A549 treated with ZK216348 at 1 μM for 4 hours (cell line): ENCODE results near the gene FTSJ3. TPM values are rescaled to one million over a fixed set of nuclear protein-coding genes. Genes with fewer than 3 reads are reported as not detected.

ENCODE experiments used
- total RNA-seq: library from RNA; stranded (reverse); fragments of 200-300 nt; extraction: Qiagen RNA extraction; gene quantifications from 5 replicates; pipeline ENCODE4 v1.2.3, GENCODE V29; 2022; ENCODE audit warnings: low read depth

The FTSJ3 gene, protein sequence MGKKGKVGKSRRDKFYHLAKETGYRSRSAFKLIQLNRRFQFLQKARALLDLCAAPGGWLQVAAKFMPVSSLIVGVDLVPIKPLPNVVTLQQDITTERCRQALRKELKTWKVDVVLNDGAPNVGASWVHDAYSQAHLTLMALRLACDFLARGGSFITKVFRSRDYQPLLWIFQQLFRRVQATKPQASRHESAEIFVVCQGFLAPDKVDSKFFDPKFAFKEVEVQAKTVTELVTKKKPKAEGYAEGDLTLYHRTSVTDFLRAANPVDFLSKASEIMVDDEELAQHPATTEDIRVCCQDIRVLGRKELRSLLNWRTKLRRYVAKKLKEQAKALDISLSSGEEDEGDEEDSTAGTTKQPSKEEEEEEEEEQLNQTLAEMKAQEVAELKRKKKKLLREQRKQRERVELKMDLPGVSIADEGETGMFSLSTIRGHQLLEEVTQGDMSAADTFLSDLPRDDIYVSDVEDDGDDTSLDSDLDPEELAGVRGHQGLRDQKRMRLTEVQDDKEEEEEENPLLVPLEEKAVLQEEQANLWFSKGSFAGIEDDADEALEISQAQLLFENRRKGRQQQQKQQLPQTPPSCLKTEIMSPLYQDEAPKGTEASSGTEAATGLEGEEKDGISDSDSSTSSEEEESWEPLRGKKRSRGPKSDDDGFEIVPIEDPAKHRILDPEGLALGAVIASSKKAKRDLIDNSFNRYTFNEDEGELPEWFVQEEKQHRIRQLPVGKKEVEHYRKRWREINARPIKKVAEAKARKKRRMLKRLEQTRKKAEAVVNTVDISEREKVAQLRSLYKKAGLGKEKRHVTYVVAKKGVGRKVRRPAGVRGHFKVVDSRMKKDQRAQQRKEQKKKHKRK
- total RNA-seq = 55.3 to 68.1 TPM (median 57.2 TPM) in 5 replicates

DNA sequence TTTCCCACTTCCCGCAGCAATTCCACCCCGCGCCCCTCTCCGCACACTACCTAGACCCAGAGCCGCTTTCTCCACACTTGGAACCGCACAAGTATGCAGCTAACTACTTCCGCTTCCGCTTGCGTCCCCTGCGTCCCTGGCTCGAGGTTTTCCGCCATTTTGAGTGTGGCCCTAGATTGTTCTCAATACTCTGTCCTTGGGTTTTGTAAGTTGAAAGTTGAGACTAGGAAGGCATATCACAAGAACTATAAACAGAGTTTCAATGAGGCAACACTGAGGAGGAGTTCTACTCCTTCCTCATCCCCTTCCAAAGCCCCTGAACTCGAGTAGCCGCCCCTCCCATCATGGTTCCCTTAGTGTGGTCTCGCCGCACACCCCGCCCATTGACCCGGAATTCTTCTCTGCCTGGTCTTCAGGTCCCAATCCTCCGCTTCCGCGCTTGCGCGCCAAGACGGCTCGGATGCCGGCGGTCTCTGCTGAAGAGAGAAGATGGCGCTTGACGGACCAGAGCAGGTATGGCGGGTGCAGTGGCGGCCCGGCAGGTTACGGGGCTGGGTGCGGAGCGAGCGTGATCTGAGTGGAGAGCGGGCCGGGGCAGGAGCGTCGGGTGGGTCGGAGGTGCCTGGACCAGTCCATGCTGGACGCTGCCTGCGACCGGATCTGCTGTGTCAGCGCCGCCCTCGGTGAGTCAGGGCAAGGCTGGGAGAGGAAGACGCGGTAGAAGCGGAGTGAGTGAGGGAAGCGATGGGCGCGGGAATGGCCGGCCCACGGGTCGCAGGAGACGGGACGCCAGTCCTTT, at the start of gene FTSJ3, which contains the start of gene PSMC5:
Gene FTSJ3, minus strand, starts transcription at position 662 of the 799 bp plus-strand sequence. CDS start 761 bp downstream, outside the sequence.
Gene PSMC5, plus strand, starts transcription at position 430 of the 799 bp plus-strand sequence. Its CDS starts 60 bp downstream, at position 490.

DNA sequence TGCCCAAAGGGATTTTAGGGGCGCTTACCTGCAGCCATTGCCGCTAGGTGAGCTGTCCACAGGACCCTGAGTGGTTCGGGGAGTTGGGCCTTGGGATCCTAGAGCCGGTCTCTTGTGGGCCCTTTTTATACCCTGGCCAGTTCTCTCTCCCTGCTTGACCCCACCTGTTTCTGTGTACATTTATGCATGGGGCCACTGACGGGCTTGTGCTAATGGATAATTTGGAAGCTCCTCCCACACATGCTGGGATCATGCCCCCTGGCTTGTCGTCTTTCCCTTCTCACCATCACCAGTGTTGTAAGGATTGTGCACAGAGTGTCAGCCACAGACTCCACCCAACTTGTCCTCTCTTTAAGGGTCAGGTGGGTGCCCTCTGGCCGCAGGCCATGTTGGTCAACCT, 46.1 kb upstream of the FTSJ3 start, which contains the start of gene CSH2:
Gene CSH2, minus strand, starts transcription at position 101 of the 400 bp plus-strand sequence. Its CDS starts 63 bp downstream, at position 38.

DNA sequence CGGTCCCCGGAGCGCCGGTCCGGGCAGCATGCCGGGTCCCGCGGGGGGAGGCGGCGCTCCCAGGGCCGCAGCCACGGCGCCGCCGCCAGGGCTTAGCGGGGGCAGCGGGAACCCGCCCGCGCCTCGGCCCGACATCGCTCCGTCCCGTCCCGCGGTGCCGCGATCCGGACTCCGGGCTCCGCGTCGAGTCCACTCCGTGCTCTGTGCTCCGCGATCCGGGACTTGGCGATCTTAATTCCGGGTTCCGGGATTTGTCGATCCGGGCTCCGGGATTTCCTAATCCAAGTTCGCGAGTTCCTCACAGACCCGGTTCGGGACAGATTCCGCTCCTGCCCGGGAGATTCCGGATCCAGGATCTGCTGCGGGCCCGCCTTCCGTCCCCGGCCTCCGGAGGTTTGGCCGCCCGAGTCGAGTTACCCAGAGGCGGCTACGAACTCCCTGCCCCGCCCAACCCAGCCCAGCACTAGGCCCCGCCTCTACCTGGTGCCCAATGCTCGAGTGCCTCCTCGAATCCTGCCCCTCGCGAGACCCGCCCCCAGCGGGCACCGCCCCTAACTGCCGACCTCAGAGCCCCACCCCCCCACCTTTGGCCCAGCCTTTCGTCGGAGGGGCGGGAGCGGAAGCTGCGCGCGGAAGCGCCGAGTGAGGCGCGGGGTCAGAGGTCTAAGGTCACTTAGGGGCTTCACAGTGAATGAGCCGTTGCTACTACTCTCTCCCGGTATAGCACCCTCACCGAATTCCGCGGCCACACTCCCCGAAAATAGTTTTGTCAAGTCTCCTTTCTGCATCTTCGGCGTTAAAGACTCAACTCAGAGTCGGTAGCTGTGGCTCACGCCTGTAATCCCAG, 15.3 kb upstream of the FTSJ3 start, which contains the start of gene SMARCD2:
Gene SMARCD2, minus strand, starts transcription at position 146 of the 847 bp plus-strand sequence. Its CDS starts 11 bp downstream, at position 135.

DNA sequence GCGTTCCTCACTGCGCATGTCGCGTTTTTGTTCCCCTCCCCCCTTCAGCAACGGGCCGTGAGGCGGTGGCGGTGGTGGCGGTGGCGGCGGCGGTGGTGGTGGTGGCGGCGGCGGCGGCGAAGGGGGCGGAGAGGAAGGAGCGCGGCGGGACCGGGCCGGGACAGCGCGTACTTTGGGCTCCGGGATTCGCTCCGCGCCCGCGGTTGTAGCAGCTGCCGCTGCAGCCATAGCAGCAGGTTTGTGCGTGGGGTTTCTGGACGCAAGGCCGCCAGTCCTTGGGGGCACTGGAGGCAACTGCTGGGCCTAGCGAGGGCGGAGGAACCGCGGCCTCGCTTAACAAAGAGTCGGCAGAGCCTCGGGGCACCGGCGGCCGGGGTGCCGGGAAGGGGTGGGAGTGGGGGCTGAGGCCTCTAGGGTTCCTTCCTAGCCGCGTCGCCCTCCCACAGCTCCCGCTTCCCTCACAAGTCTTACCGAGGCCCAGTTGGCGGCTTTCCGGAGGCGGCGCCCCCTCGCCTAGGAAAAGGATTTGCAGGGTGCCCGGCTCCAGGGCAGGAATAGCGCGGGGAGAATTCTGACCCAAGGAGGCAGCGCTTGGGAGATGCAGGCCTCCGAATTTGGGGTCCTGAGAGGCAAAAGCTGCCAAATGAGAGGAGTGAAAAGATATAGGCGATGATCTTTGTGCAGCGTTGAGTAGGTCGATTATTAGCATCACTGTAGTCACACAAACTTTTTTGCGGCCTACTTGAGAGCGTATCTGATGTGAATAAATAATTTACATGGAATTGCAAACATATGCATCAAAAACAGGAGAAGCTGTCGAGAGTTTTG, 53.1 kb downstream of the FTSJ3 start, which contains the start of gene DDX42:
Gene DDX42, plus strand, starts transcription at position 30 of the 828 bp plus-strand sequence. CDS start 12,880 bp downstream, outside the sequence.

DNA sequence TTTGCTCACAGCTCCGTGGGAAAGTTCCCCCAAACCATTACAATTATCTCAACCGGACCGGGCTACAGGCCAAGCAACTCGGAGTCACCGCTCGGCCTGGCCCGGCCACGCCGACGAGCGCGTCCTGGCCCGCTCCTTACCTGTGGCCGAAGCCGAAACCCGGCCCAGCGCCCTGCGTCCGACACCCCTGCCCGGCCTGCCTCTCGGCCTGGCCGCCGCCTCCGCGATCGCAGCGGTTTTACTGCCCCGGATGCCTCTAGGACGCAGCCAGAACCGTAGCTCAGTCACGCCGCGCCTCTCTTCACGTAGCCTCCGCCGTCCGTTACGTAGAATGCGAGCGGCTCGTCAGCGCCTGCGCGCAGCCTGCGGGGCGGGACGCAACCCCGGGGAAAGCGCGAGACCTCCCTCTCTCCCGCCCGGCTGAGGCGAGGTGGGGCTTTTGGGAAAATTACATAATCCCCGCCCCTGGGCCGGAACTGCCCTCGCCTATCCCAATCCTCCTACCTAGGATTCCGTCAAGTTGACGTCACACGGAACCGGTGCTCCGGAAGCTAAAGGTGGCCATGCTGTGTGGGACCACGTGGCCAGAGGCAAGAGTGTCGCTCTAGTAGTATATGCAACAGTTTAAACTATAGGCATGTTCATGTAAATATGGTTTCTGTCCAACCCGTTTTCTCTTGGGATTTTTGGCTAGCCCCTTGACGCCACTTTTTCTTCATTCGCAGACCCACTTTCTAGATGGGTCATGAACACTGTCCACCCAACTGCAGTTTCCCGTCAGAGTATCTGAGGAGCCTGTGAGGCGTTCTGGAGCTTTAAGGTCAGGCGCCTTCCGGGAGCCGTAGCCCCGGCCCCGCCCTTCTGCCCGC, 54.0 kb downstream of the FTSJ3 start, which contains the start of gene CCDC47:
Gene CCDC47, minus strand, starts transcription at position 326 of the 869 bp plus-strand sequence. CDS start 7,422 bp downstream, outside the sequence.

Other genes starting within 250 kb of the FTSJ3 start
- gene TACO1, start 226.8 kb downstream of the FTSJ3 start, total RNA-seq = 52.7 to 55.5 TPM (median 53.7 TPM) in 5 replicates
- 12.0 to 18.2 TPM (median 17.4 TPM) in 5 replicates for gene MAP3K3, start 205.2 kb downstream of the FTSJ3 start, total RNA-seq
- gene LIMD2, start 127.5 kb downstream of the FTSJ3 start, total RNA-seq = 5.9 to 15.6 TPM (median 13.4 TPM) in 5 replicates
- gene STRADA, start 85.9 kb downstream of the FTSJ3 start, total RNA-seq = 25.3 to 30.1 TPM (median 26.8 TPM) in 5 replicates
- gene CCDC47, start 54.1 kb downstream of the FTSJ3 start, total RNA-seq = 95.9 to 135 TPM (median 108 TPM) in 5 replicates
- gene DDX42, start 53.5 kb downstream of the FTSJ3 start, total RNA-seq = 86.2 to 127 TPM (median 101 TPM) in 5 replicates
- gene PSMC5, start 232 bp downstream of the FTSJ3 start, total RNA-seq = 204 to 242 TPM (median 212 TPM) in 5 replicates
- 45.9 to 66.3 TPM (median 59.3 TPM) in 5 replicates for gene SMARCD2, start 15.0 kb upstream of the FTSJ3 start, total RNA-seq
- gene CSH2, start 46.0 kb upstream of the FTSJ3 start, total RNA-seq = not detected in 5 replicates
- not detected in 5 replicates for gene GH2, start 54.3 kb upstream of the FTSJ3 start, total RNA-seq
- gene CSH1, start 68.9 kb upstream of the FTSJ3 start, total RNA-seq = not detected in 5 replicates
- gene CSHL1, start 83.6 kb upstream of the FTSJ3 start, total RNA-seq = not detected in 5 replicates
- not detected in 5 replicates for gene GH1, start 91.2 kb upstream of the FTSJ3 start, total RNA-seq
- gene CD79B, start 104.7 kb upstream of the FTSJ3 start, total RNA-seq = 0.20 to 0.70 TPM in 2 of 5 replicates, not detected in the others
- 0.01 to 0.11 TPM (median 0.07 TPM) in 4 of 5 replicates, not detected in the other for gene SCN4A, start 145.3 kb upstream of the FTSJ3 start, total RNA-seq
- 0.66 to 1.8 TPM (median 0.68 TPM) in 5 replicates for gene PRR29, start 170.7 kb upstream of the FTSJ3 start, total RNA-seq
- gene ICAM2, start 193.0 kb upstream of the FTSJ3 start, total RNA-seq = not detected in 5 replicates